HG02763 (cell line): Measurements from ENCODE around the gene KCNK13.
"Not testable (repeated sequence)": the region's sequence is repeated elsewhere in the genome, so short reads cannot be mapped to it uniquely, and the experiment has no call there.

ENCODE experiments used
- ATAC-seq: cut with Tn5 transposase; IDR thresholded peaks from one replicate; pipeline ENCODE4 v1.9.1; 2021; ENCODE audit warnings: mild to moderate bottlenecking, moderate library complexity; ENCODE audit not compliant: unreplicated experiment

The KCNK13 gene

GRCh38 chr14:90061685-90062126 lies at the start of gene KCNK13:
KCNK13 (plus strand) TSS chr14:90061994; CDS start chr14:90062206, 212 bp downstream.
- ATAC-seq, result no peak

GRCh38 chr14:90017371-90017770 lies 44.4 kb upstream of the KCNK13 start:
- no peak for ATAC-seq

- ATAC-seq, result no peak
Observed at GRCh38 chr14:90019824-90020523, 41.8 kb upstream of the KCNK13 start.

- ATAC-seq, result no peak
Observed at GRCh38 chr14:90023176-90023896, 38.5 kb upstream of the KCNK13 start.

GRCh38 chr14:90024910-90025309 lies 36.9 kb upstream of the KCNK13 start:
- no peak for ATAC-seq

- not testable (repeated sequence) for ATAC-seq
Observed at GRCh38 chr14:90026608-90027007, 35.2 kb upstream of the KCNK13 start.

- no peak for ATAC-seq
Observed at GRCh38 chr14:90027842-90028241, 34.0 kb upstream of the KCNK13 start.

GRCh38 chr14:90034156-90034555 lies 27.6 kb upstream of the KCNK13 start:
- ATAC-seq, result no peak

- no peak for ATAC-seq
Observed at GRCh38 chr14:90034835-90035525, 26.8 kb upstream of the KCNK13 start.

GRCh38 chr14:90039253-90040010 lies 22.4 kb upstream of the KCNK13 start:
- ATAC-seq, result no peak

GRCh38 chr14:90040411-90040810 lies 21.4 kb upstream of the KCNK13 start:
- ATAC-seq, result no peak

GRCh38 chr14:90042496-90043252 lies 19.1 kb upstream of the KCNK13 start:
- no peak for ATAC-seq

- no peak for ATAC-seq
Observed at GRCh38 chr14:90045616-90046015, 16.2 kb upstream of the KCNK13 start.

- ATAC-seq, result no peak
Observed at GRCh38 chr14:90049390-90049789, 12.4 kb upstream of the KCNK13 start.

GRCh38 chr14:90050271-90050670 lies 11.5 kb upstream of the KCNK13 start:
- ATAC-seq, result no peak

- no peak for ATAC-seq
Observed at GRCh38 chr14:90053044-90053443, 8.8 kb upstream of the KCNK13 start.

GRCh38 chr14:90054803-90055202 lies 7.0 kb upstream of the KCNK13 start:
- ATAC-seq, result no peak

- no peak for ATAC-seq
Observed at GRCh38 chr14:90056826-90057225, 5.0 kb upstream of the KCNK13 start.

GRCh38 chr14:90058876-90059458 lies 2.8 kb upstream of the KCNK13 start:
- no peak for ATAC-seq
